ENCODE results near the gene SLC39A11.

Gene SLC39A11

DNA sequence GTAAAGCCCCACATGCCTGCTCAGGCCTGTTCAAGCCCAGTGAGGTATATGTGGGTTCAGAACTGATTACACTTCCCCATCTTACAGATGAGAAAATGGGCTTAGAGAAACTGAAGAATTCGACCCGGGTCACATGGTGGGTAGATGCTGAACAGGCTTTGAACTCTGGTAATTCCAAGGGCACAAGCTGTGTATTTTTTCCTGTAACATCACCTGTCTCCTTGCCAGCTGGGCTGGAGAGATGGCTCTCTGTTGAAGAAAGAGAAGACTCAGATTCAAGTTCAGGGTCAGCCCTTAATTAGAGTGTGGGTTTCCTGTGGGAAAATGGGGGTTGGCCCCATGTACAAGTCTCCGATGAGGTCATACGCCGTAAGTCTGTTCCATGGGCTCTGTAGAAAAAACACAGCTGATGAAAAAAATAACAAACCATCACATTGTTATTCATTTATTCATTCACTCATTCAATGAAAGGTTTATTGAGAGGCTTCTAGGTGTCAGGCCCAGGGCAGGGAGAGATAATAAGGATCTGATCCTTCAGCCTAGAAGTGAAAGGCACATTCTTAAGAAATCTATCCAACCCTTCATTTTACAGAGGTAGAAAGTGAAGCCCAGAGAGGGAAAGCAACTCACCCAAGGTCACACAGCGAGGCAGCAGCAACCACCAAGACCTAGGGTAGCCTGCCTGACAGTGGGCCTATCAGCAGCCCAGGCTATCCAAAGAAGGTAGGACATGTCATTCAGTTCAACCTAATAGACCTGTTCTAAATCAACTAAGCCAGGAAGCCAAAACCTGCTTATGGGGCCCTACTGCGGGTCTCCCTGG lies 488.9 kb downstream of the SLC39A11 start:
- no peaks in the 10 kb centered on the region for H3K36me3 ChIP-seq (ENCODE audit: control insufficient read depth, insufficient read depth, low read length)
- H3K4me3 ChIP-seq (replicated peaks; ENCODE audit: low read depth, low read length) = no peak overlapping the region
- no peaks in the 10 kb centered on the region for H3K27me3 ChIP-seq (replicated peaks; ENCODE audit: control insufficient read depth, insufficient read depth, low read length)
- DNase-seq (ENCODE audit: extremely low read depth, insufficient read length) = no peak
- TF ChIP-seq, protein P1, sequence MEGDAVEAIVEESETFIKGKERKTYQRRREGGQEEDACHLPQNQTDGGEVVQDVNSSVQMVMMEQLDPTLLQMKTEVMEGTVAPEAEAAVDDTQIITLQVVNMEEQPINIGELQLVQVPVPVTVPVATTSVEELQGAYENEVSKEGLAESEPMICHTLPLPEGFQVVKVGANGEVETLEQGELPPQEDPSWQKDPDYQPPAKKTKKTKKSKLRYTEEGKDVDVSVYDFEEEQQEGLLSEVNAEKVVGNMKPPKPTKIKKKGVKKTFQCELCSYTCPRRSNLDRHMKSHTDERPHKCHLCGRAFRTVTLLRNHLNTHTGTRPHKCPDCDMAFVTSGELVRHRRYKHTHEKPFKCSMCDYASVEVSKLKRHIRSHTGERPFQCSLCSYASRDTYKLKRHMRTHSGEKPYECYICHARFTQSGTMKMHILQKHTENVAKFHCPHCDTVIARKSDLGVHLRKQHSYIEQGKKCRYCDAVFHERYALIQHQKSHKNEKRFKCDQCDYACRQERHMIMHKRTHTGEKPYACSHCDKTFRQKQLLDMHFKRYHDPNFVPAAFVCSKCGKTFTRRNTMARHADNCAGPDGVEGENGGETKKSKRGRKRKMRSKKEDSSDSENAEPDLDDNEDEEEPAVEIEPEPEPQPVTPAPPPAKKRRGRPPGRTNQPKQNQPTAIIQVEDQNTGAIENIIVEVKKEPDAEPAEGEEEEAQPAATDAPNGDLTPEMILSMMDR (IDR thresholded peaks at IDR 0.05; ENCODE audit: insufficient read depth, low read length, poor library complexity, severe bottlenecking) = no peak

DNA sequence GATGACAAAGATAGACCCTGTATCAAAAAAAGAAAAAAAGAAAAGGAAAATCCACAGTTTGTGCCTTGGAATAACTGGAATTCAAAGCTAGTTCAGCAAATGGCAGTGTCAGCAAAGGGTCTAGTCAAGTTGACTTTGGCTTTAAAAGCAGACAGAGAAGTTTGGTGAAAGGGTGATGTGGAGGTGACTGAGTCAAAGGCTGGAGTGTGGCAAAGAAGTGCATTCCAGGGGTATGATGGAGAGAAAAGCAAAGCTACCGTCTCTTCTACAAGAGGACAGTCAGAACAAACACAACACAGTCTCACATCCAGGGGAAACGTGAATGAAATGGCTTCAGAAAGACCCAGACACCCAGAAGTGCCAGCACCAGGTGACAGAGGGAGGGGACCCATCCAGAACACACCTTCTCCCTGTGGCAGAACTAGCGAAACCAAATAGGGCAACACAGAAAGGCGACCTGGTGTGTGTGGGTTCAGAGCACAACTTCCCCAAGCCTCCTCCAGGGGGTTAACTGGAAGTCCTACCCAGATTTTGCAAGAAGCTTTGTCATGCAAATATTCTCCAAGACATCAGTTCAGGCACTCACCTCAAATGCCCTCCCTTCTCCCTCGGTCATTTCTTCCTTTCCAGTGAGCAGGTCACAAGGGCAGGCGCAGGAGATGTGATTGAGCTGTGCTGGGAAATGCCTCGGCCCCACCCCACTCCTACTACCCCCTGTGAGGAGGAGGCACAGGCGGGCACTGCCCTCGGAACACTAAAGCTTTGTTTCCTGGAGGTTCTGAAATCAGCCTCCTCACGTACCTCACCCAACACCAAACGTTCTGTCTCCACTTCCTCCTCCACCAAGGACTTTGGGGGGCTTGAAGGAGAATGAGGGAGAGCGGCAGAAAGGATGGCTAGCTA lies 489.7 kb downstream of the SLC39A11 start:
- DNase-seq (ENCODE audit: extremely low read depth, insufficient read length) = no peak
- TF ChIP-seq, protein P1 (IDR thresholded peaks at IDR 0.05; ENCODE audit: insufficient read depth, low read length, poor library complexity, severe bottlenecking) = no peak
- Histone ChIP-seq H3K27me3 (replicated peaks; ENCODE audit: control insufficient read depth, insufficient read depth, low read length) (no peaks in the 10 kb centered on the region), H3K36me3 (ENCODE audit: control insufficient read depth, insufficient read depth, low read length) (no peaks in the 10 kb centered on the region), H3K4me3 (replicated peaks; ENCODE audit: low read depth, low read length) (no peak overlapping the region)

DNA sequence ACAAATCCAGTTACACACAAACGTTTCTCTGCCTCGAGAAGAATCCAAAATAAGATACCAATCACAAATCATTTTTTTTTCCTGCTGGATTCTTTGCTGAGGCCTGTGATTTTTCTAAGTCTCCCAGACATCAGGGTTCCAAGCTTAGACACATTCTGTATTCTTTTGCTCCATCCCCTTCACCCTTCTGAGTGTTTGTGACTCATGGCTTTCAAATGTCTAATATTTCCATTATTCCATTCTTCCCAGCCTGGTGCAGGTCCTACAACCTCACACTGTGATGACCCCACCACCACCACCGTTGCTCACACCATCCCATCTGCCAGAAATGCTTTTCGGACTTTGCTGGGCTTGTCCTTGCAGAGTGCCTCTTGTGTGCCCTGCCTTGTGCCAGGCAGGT lies 491.6 kb downstream of the SLC39A11 start:
- TF ChIP-seq, protein P1 (IDR thresholded peaks at IDR 0.05; ENCODE audit: insufficient read depth, low read length, poor library complexity, severe bottlenecking) = no peak
- Histone ChIP-seq H3K27me3 (replicated peaks; ENCODE audit: control insufficient read depth, insufficient read depth, low read length) (no peaks in the 10 kb centered on the region), H3K4me3 (replicated peaks; ENCODE audit: low read depth, low read length) (no peak overlapping the region), H3K36me3 (ENCODE audit: control insufficient read depth, insufficient read depth, low read length) (no peaks in the 10 kb centered on the region)
- no peak for DNase-seq (ENCODE audit: extremely low read depth, insufficient read length)

DNA sequence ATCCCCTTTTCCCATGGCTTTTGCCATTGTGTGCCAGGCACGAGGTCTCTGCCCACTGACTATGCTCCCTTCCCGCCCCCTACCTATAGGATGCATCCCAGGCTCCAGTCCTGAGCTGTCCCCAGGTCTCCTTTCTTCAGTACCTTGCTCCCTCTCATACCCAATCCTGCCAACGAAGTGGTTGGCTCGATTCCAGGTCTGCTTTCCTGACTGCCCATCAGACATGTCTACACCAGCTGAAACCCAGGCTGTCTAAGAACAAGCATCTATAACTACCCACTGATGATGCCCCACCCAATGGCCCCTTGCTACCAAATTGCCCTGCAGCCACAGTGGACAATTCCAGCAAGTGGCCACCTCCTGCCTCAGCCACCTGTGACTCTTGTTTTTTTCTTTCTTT lies 492.6 kb downstream of the SLC39A11 start:
- TF ChIP-seq, protein P1 (IDR thresholded peaks at IDR 0.05; ENCODE audit: insufficient read depth, low read length, poor library complexity, severe bottlenecking) = no peak
- DNase-seq (ENCODE audit: extremely low read depth, insufficient read length) = no peak
- H3K36me3 ChIP-seq (ENCODE audit: control insufficient read depth, insufficient read depth, low read length) = no peaks in the 10 kb centered on the region
- H3K27me3 ChIP-seq (replicated peaks; ENCODE audit: control insufficient read depth, insufficient read depth, low read length) = no peaks in the 10 kb centered on the region
- H3K4me3 ChIP-seq (replicated peaks; ENCODE audit: low read depth, low read length) = no peak overlapping the region

DNA sequence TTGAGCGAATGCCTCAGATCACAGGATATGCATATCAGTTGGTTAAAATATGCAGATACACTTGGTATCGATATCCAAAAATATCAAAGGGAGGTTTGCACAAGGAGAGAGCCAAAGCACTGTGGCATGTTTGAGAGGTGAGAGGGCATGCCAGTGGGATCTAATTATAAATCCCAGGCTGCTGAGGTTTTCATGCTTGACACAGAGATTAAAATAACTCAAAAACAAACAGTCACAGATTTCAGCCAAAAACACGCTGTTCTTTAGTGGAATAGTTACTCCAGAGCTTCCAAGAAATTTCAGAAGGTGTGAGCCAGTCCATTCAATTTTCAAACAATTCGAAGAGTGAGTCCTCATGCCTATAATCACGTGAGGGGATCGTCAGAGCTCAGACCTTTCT lies 493.8 kb downstream of the SLC39A11 start:
- H3K36me3 ChIP-seq (ENCODE audit: control insufficient read depth, insufficient read depth, low read length) = no peaks in the 10 kb centered on the region
- no peak overlapping the region for H3K4me3 ChIP-seq (replicated peaks; ENCODE audit: low read depth, low read length)
- DNase-seq (ENCODE audit: extremely low read depth, insufficient read length) = no peak
- TF ChIP-seq, protein P1 (IDR thresholded peaks at IDR 0.05; ENCODE audit: insufficient read depth, low read length, poor library complexity, severe bottlenecking) = no peak
- H3K27me3 ChIP-seq (replicated peaks; ENCODE audit: control insufficient read depth, insufficient read depth, low read length) = no peaks in the 10 kb centered on the region
